Measurements from ENCODE around the gene CCR4.

Gene CCR4

DNA sequence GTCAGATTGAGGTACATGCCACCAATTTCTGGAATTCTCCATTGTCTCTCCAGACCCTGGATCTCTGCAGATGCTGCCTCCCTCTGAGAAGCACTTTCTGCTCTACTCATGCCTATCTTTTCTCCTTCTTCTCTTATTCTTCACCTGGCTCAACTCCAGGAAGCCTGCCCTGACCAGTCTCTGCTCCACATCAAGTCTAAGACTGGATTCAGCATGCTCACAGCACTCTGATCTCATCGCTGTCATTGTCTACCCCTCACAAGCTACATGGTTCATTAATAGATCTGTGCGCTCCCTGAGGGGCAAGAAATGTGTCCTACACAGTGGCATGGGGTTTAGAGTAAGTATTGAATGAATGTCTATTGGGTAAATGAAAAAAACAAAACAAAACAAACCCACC is 38.7 kb downstream of the CCR4 start:
- Histone ChIP-seq H3K27ac (ENCODE audit: extremely low read depth, low read depth, low read length) (no peak overlapping the region), H3K4me3 (ENCODE audit: low read depth, low read length) (no peak overlapping the region), H3K4me1 (ENCODE audit: control insufficient read depth, insufficient read depth, low read length) (no peaks in the 10 kb centered on the region), H3K36me3 (ENCODE audit: control insufficient read depth in 2 of 2, insufficient read depth in 1 of 2, low read length in 2 of 2) (no peaks in the 10 kb centered on the region), H3K9me3 (ENCODE audit: control insufficient read depth, insufficient read depth, low read depth, low read length) (no peaks in the 10 kb centered on the region)
- ChIA-PET CTCF (no interaction called here), POLR2A (no interaction called here)
- TF ChIP-seq, protein P1, sequence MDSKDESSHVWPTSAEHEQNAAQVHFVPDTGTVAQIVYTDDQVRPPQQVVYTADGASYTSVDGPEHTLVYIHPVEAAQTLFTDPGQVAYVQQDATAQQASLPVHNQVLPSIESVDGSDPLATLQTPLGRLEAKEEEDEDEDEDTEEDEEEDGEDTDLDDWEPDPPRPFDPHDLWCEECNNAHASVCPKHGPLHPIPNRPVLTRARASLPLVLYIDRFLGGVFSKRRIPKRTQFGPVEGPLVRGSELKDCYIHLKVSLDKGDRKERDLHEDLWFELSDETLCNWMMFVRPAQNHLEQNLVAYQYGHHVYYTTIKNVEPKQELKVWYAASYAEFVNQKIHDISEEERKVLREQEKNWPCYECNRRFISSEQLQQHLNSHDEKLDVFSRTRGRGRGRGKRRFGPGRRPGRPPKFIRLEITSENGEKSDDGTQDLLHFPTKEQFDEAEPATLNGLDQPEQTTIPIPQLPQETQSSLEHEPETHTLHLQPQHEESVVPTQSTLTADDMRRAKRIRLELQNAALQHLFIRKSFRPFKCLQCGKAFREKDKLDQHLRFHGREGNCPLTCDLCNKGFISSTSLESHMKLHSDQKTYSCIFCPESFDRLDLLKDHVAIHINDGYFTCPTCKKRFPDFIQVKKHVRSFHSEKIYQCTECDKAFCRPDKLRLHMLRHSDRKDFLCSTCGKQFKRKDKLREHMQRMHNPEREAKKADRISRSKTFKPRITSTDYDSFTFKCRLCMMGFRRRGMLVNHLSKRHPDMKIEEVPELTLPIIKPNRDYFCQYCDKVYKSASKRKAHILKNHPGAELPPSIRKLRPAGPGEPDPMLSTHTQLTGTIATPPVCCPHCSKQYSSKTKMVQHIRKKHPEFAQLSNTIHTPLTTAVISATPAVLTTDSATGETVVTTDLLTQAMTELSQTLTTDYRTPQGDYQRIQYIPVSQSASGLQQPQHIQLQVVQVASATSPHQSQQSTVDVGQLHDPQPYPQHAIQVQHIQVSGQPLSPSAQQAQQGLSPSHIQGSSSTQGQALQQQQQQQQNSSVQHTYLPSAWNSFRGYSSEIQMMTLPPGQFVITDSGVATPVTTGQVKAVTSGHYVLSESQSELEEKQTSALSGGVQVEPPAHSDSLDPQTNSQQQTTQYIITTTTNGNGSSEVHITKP (tag by site-specific recombination; IDR thresholded peaks at IDR 0.05) = no peak
- TF ChIP-seq ZNF433 (tag by site-specific recombination; IDR thresholded peaks at IDR 0.05; ENCODE audit: low read depth) = no peak
- no peak for TF ChIP-seq ZNF350 (tag by site-specific recombination; IDR thresholded peaks at IDR 0.05)
- TF ChIP-seq ZFP69B (tag by site-specific recombination; IDR thresholded peaks at IDR 0.05) = no peak
- TF ChIP-seq ZNF677 (tag by site-specific recombination; IDR thresholded peaks at IDR 0.05) = no peak
- TF ChIP-seq ZNF214 (tag by site-specific recombination; IDR thresholded peaks at IDR 0.05; ENCODE audit: borderline replicate concordance) = no peak
- no peak for TF ChIP-seq ZNF585B (tag by site-specific recombination; IDR thresholded peaks at IDR 0.05)
- no peak for TF ChIP-seq ZNF747 (tag by site-specific recombination; IDR thresholded peaks at IDR 0.05)
- TF ChIP-seq ZNF112 (tag by site-specific recombination; IDR thresholded peaks at IDR 0.05) = no peak
- TF ChIP-seq GLI4 (tag by site-specific recombination; IDR thresholded peaks at IDR 0.05) = no peak
- TF ChIP-seq, protein P2, sequence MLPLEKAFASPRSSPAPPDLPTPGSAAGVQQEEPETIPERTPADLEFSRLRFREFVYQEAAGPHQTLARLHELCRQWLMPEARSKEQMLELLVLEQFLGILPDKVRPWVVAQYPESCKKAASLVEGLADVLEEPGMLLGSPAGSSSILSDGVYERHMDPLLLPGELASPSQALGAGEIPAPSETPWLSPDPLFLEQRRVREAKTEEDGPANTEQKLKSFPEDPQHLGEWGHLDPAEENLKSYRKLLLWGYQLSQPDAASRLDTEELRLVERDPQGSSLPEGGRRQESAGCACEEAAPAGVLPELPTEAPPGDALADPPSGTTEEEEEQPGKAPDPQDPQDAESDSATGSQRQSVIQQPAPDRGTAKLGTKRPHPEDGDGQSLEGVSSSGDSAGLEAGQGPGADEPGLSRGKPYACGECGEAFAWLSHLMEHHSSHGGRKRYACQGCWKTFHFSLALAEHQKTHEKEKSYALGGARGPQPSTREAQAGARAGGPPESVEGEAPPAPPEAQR (tag by site-specific recombination; IDR thresholded peaks at IDR 0.05) = no peak

DNA sequence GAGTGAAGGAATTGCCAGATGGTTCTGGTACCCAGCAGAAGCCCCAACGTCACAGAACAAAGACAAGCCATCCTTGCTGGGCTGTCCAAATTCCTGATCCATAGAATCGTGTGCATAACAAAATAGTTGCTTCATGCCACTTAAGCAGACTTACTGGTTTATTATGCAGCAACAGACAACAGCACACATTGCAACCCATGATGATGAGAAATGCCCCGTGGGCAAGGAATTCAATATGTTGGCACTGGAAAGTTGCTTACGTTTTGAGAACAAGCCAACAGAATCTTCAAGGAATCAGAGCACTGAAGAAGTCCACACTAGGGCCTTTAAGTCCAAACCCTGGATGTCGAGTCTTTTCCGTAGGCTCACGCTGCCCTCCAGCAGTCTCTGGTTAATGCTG is 40.3 kb downstream of the CCR4 start:
- Histone ChIP-seq H3K36me3 (ENCODE audit: control insufficient read depth in 2 of 2, insufficient read depth in 1 of 2, low read length in 2 of 2) (no peaks in the 10 kb centered on the region), H3K9me3 (ENCODE audit: control insufficient read depth, insufficient read depth, low read depth, low read length) (no peaks in the 10 kb centered on the region), H3K4me3 (ENCODE audit: low read depth, low read length) (no peak overlapping the region), H3K27ac (ENCODE audit: extremely low read depth, low read depth, low read length) (no peak overlapping the region), H3K4me1 (ENCODE audit: control insufficient read depth, insufficient read depth, low read length) (no peaks in the 10 kb centered on the region)
- POLR2A ChIA-PET = no interaction called here
- TF ChIP-seq ZNF211 (tag by site-specific recombination; IDR thresholded peaks at IDR 0.05; ENCODE audit: low read depth) = no peak
- no peak for TF ChIP-seq MZF1 (tag by site-specific recombination; IDR thresholded peaks at IDR 0.05; ENCODE audit: borderline replicate concordance)
- no peak for TF ChIP-seq ZNF37A (tag by site-specific recombination; IDR thresholded peaks at IDR 0.05)
- TF ChIP-seq ZNF544 (tag by site-specific recombination; IDR thresholded peaks at IDR 0.05) = no peak
- TF ChIP-seq, protein P3, sequence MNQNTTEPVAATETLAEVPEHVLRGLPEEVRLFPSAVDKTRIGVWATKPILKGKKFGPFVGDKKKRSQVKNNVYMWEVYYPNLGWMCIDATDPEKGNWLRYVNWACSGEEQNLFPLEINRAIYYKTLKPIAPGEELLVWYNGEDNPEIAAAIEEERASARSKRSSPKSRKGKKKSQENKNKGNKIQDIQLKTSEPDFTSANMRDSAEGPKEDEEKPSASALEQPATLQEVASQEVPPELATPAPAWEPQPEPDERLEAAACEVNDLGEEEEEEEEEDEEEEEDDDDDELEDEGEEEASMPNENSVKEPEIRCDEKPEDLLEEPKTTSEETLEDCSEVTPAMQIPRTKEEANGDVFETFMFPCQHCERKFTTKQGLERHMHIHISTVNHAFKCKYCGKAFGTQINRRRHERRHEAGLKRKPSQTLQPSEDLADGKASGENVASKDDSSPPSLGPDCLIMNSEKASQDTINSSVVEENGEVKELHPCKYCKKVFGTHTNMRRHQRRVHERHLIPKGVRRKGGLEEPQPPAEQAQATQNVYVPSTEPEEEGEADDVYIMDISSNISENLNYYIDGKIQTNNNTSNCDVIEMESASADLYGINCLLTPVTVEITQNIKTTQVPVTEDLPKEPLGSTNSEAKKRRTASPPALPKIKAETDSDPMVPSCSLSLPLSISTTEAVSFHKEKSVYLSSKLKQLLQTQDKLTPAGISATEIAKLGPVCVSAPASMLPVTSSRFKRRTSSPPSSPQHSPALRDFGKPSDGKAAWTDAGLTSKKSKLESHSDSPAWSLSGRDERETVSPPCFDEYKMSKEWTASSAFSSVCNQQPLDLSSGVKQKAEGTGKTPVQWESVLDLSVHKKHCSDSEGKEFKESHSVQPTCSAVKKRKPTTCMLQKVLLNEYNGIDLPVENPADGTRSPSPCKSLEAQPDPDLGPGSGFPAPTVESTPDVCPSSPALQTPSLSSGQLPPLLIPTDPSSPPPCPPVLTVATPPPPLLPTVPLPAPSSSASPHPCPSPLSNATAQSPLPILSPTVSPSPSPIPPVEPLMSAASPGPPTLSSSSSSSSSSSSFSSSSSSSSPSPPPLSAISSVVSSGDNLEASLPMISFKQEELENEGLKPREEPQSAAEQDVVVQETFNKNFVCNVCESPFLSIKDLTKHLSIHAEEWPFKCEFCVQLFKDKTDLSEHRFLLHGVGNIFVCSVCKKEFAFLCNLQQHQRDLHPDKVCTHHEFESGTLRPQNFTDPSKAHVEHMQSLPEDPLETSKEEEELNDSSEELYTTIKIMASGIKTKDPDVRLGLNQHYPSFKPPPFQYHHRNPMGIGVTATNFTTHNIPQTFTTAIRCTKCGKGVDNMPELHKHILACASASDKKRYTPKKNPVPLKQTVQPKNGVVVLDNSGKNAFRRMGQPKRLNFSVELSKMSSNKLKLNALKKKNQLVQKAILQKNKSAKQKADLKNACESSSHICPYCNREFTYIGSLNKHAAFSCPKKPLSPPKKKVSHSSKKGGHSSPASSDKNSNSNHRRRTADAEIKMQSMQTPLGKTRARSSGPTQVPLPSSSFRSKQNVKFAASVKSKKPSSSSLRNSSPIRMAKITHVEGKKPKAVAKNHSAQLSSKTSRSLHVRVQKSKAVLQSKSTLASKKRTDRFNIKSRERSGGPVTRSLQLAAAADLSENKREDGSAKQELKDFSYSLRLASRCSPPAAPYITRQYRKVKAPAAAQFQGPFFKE (tag by site-specific recombination; IDR thresholded peaks at IDR 0.05; ENCODE audit: borderline replicate concordance) = no peak
- TF ChIP-seq ZNF239 (tag by site-specific recombination; IDR thresholded peaks at IDR 0.05) = no peak
- no peak for TF ChIP-seq ZNF169 (tag by site-specific recombination; IDR thresholded peaks at IDR 0.05)
- CTCF ChIA-PET = no interaction called here
